ENCODE results near the gene SDSL.

Gene SDSL

DNA sequence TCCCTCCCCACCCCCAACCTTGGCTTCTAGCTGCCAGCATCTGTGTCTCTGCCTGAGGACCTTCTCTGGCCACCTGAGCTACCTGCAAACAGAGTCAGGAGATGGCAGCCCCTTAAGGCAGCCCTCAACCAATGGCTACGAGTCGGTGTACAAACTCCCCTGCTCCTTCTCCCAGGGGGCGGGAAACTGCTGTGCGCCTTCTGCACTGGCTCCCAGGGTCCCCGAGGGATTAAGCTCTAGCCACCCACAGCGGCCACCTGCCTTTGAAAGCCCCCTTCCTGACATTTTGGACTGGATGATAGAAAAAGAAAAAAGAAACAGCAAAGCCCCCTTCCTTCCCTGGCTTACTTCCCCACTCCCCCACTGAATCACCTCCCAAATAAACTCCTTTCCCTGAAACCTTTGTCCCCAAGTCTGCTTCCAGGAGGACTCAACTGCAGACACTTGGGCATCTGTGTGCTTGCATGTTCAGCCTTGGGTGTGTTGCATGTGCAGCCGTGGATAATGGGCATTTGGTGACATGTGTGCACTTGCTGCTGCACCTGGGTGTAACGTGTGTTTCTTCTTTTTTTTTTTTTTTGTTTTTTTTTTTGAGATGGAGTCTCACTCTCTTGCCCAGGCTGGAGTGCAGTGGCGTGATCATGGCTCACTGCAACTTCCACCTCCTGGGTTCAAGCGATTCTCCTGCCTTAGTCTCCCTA is 24.5 kb upstream of the SDSL start:
- DNase-seq: no peak

DNA sequence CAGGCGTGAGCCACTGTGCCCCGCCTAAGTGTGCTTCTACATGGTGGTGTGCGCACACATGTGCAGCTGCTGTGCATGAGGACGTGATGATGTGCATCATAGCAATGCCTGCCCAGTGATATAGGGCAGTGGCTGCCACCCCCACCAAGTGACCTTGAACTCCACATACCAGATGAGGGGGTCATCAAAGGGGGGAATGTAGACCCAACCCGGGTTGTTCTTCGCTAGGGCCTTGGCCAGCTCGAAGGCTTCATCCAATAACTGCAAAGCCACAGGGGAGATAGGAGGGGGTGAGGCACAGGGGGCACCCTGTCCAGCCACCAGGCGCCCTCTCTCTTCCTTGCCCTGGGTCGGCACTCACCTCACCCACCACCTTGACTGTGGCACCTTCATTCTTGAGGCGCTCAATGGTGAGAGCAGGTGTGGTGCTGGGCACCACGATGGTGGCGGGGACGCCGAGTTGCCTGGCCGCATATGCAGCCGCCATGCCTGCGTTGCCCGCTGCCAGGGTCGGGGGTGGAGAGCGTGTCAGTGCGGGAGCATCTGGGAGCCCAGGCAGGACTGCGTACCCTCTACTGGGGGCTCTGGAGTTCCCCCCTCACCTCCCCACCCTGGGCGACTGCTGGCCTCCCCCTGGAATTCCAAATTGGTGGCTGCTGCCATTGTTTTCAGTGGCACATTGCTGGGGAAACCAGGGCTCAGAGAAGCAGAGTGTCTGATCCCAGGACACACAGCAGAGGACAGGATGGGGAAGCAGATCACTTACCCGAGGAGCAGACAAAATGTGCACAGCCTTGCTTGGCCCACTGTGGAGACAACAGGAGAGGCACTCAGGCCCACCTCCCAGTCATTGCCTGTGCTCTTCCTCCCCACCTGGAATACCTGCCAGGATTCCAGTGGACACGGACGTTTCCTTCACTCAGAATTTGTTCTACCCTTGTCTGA is 23.6 kb upstream of the SDSL start:
- no peak for DNase-seq

DNA sequence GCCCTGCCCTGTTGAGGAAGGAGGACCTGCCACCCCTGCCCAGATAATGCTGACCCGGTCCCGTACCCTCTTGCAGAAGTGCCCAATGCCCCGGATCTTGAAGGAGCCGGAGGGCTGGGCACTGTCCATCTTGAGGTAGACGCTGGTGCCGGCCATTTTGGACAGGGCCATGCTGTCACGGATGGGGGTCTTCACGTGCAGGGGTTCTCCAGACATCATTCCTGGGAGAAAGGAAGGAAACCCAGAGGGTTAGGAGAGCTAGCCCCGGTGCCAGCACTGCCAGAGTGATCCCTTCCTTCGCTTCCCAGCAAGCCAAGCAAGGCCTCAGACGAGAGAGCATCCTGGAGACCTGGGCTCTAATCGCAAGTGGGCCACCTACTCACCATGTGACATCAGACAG is 22.7 kb upstream of the SDSL start:
- DNase-seq: no peak

DNA sequence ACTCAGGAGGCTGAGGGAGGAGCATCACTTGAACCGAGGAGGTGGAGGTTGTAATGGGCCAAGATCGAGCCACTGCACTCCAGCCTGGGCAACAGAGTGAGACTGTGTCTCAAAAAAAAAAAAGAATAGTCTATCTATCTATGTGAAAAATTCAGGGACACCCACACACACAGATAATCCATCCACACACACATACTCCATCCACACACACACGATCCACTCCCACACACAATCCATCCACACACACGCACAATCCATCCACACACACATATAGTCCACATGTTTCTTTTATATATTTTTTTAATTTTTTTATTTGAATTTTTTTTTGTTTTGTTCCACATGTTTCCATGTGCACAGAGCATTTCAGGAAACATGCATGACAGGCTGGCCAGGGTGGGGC is 21.8 kb upstream of the SDSL start:
- DNase-seq: no peak

DNA sequence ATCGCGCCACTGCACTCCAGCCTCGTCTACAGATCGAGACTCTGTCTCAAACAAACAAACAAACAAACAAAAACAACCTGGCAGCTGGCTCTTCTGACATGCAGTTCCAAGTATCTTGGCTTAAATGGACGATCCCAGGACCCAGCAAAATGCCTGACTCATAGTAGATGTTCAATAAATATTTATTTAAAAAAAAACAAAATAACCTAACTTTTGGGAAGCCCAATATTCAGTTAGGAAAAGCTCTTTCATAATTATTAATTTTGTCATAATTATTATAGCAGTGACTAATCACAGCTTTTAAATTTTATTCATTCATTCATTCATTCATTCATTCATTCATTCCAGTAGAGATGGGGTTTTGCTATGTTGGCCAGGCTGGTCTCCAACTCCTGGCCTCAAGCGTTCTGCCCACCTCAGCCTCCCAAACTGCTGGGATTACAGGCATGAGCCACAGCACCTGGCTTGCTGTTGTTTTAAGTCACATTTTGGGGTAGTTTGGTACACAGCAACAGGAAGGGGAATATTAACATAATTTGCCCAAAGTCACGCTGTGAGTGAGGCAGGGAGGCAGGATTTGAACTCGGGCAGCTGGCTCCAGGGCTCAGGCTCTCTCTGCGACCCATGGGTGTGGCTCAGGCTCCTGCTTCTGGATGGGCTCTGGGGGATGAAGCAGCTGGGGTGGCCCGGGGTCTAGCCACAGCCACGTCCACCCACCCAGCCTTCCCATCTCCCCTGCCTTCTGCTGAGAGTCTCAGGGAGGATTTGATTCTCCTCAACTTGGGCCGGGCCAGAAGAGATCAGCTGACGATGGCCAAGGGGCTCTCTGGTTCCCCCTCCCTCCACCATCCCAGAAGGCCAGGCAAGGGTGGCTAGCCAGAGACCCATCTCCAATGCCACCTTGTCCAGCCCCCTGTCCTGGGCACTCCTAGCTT is 20.8 kb upstream of the SDSL start:
- DNase-seq: no peak

DNA sequence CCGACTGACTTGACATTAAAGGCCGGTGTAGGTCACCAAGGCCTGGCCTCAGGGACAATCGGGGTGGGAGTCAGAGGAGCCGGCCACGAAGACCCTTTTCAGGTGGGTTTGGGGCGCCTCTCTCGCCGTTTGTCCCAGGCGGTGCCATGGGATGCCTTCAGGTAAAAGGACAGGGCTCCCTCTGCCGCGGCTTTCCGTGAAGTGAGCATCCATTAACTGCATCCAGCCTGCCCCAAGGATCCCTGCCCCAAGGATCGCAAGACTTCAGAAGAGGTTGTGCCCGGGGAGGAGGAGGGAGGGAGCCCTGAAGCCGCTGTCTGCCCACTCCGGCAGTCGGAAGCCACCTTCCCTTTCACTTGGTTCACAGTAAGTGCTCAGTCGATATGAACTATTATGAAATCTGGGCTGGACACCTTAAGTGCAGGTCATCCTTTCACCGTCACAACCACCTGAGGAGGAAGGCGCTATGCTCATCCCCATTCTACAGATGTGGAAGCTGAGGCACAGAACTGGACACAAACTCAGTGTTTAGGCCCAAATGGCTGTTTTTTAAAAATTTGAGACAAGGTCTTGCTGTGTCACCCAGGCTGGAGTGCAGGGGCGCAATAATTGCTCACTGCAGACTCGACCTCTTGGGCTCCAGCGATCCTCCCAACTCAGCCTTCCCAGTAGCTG is 19.5 kb upstream of the SDSL start:
- no peak for DNase-seq

DNA sequence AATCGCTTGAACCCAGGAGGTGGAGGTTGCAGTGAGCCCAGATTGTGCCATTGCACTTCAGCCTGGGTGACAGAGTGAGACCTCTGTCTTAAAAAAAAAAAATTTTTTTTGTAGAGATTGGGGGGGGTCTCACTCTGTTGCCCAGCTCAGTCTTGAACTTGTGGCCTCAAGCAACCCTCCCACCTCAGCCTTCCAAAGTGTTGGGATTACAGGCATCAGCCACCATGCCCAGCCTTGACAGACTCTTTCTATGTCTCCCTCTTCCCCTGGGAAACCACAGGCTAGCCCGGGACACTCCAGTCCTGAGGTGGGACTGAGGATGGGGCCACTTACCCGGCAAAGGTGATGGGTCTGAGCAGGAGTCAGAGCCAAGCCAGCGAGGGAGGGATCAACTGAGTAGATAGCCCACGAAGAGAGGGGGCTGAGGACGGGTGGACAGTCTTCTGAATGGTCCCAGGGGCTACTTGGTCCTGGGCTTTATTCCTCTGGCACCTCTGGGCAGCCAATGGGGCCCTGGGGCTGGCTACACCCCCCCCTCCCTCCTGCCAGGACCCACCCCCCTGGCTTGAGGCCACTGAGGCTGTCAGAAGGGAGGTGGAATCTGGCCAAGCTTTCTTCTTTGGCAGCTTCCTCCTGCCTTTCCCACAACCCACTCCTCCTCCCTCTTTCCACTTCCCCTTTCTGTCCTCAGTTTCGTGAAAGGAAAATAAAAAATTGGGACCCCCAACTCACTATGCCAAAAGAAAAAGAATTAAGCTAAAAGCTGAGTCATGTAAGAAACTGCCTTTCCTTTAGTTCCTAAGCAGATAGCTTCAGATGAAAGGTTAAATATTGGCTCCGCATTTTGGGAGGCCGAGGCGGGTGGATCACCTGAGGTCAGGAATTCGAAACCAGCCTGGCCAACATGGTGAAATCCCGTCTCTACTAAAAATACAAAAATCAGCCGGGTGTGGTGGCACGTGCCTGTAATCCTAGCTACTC is 18.5 kb upstream of the SDSL start, which contains the start of gene SDS:
Gene SDS (minus strand): TSS at position 453 of the 981 bp plus-strand sequence. CDS start 4,179 bp downstream, outside the sequence.
- DNase-seq: no peak

DNA sequence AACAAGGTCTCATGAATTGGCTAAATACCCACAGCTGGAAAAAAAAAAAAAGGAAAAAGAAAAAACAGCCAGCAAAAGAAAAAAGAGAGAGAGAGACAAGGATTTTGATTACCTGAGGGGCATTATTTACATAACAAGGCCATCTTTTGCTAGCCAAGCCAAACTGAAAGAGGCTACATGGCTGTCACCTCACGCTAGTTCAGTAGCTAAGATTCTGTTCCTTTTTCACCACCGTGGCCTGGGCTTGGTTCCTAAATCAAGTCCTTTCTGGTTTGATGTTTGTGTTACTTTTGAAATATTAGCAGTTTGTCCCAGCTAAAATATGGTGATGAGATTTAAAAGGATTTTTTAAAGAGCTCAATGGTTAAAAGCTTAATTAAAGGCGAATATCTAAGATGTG is 16.5 kb upstream of the SDSL start:
- DNase-seq: no peak

DNA sequence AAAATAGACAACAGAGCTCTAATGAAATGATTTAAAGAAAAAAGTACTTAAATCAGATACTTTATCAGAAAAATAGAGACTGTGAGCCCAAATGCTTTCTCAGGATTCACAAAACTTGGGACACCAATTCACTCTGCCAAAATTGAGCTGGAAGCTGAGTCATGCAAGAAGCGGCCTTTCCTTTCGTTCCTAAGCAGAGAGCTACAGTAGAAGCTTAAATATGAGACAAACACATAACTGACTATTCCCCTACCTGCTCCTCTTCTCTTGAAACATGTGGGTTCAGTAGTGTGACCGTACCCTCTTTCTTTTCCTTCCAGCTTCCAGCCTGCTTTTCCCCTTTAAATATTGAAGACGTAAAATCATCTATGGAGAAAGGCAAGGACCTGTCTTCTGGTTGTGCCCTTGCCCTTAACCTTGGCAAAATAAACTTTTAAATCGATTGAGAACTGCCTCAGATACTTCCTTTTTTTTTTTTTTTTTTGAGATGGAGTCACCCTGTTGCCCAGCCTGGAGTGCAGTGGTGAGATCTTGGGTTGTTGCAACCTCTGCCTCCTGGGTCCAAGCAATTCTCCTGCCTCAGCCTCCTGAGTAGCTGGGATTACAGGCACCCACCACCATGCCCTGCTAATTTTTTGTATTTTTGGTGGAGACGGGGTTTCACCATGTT is 14.1 kb upstream of the SDSL start:
- DNase-seq: no peak

DNA sequence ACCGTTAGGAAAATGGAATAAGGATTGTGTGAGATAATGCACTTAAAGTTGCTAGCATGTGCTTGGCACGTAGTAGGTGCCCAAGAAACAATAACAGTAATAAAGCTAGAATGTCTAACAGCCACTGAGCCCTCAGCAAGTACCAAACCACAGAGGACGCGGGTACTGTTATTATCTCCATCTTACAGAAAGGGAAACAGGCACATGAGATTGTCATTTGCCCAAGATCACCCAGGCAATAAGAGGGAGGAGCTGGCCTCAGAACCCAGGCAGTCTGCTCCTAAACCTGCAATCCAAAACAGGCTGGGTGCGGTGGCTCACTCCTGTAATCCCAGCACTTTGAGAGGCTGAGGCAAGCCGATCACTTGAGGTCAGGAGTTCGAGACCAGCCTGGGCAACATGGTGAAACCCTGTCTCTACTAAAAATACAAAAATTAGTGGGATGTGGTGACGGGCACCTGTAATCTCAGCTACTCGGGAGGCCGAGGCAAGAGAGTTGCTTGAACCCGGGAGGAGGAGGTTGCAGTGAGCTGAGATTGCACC is 13.4 kb upstream of the SDSL start:
- DNase-seq: no peak

DNA sequence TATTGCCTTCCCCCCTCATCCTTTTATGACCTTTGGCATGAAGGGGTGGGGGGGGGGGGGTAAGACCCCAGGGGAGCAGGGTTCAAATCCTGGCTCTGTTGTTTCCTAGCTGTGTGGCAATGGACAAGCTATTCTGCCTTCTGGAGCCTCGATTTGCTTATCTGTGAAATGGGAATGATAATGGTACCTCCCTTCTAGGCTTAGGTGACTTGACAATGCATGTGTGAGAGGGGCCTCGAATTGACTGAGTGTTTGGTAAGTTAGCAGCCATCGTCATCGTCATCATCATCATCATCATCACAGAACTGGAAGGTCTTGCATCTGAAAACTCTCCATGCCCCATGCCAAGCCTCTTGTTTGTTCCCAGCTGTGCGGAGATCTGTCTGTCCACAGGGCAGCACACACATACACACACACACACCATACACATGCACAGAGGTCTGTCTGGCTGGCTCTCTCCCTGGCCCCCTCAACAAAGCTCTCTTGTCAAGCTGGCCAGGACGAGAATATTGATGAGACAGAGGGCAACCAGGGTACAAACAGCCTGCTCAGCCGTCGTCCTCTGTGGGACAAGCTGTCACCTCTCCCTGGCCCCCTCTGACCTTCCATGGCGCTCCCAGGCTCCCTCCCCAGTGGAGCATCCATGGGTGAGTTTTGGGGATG is 12.6 kb upstream of the SDSL start:
- no peak for DNase-seq

DNA sequence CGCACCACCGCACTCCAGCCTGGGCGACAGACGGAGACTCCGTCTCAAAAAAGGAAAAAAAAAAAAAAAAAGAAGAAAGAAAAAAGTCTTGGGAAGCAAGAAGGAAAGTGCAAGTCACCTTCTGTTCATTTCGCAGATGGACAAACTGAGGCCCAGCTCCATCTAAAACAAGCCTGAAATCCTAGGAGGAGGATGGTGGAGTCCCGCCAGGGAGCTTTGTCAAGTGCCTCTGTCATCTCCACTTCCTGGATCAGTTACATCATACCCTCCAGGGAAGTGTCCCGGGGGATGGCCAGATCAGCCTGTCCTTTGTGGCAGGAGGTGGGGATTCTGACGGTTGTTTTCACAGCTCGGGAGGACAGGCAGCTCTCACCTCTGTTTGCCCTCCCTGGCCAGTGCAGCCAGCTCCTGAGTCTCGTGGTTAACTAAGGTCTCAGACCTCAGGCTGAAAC is 8.7 kb upstream of the SDSL start:
- DNase-seq: no peak

DNA sequence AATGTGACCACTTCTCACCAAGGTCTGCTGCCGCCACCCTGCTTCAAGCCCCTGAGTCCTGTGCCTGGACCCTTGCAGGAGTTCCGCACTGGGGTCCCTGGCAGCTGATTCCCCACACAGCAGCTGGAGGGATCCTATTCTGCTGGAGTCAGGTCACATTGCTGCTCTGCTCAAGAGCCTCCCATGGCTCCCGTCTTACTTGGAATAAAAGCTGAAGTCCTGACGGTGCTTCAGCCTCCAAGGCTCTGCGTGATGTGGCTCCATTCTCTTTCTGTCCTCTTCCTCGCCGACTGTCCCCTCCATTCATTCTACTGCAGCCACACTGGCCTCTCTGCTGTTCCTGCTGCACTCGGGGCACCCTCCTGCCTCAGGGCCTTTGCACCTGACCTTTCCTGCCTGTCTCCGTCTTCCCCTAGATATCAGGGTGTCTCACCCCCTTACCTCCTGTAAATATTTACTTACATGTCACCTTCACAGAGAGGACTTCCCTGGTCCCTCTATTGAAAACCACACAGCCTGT is 7.6 kb upstream of the SDSL start:
- DNase-seq: no peak

DNA sequence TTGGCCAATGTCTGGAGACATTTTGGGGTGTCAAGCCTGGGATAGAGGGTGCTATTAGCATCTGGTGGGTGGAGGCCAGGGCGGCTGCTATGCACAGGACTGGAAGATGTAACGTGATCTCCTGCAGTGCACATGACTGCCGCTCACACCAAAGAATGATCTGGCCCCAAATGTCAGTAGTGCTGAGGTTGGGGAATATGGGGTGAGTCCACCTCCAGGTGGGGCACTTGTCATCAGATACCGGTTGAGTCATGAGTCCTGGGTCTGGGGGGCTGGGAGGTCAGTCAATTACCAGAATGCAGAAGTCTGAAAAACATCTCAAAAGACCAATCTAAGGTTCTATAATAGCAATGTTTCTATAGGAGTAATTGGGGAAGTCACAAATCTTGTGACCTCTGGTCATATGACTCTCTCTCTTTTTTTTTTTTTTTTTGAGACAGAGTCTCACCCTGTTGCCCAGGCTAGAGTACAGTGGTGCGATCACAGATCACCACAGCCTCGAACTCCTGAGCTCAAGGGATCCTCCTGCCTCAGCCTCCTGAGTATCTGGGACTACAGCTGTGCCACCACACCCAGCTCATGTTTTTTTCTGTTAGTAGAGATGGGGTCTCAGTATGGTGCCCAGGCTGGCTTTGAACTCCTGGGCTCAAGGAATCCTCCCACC is 6.0 kb upstream of the SDSL start:
- no peak for DNase-seq

DNA sequence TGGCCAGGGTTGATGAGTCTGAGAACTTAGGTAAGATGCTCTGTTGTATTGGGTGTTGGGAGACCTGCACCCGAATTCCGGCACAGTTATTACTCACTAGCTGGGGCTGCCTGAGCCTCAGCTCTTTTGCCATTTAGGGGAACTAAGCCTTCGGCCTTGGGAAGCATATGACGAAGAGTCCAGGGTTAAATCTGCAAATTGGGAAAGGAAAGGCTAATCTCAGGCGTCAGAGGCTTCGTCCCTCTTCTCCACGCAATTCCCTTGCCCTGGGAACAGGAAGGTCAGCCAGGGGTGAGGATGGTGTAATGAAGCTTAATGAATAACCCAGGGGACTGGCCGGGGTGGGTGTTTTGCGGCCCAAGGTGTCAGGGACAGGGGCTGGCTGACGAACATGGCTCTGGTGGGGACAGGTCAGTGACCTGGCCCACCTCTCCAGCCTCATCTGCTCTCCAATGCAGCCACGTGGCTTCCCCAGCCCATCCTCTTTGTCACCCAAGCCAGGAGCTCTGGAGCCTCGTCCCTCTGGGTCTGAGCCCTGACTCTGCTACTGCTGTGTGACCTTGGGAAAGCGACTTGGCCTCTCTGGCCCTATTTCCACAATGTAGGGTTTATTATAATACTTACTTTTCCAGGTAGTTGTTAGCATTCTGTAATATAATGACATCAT is 3.8 kb upstream of the SDSL start:
- no peak for DNase-seq

DNA sequence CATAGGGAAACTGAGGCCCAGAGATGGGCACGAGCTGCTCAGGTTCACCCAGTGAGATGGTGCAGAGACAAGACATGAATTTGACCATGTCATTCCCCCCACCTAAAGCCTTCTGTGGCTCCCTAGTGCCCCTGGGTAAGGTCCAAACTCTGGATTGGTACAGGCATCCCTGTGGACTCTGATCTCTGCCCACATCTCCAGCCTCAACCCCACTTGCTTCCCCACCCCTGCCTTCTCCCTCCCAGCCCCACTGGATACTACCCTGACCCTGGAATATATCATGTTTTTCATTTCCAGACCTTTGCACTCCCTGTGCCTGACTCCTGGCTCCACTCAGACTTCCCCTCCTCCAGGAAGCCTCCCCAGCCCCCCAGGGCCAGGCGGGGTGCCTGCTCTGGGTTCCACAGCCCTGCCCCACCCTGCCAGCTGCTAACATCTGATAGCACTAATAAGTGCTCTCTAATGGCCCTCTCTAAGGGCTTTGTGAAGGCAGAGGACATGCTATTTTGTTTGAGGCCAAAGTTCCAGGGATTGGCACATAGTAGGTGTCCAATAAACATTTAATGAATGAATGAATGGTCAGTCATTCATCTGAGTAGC is 1.1 kb upstream of the SDSL start:
- DNase-seq: no peak

DNA sequence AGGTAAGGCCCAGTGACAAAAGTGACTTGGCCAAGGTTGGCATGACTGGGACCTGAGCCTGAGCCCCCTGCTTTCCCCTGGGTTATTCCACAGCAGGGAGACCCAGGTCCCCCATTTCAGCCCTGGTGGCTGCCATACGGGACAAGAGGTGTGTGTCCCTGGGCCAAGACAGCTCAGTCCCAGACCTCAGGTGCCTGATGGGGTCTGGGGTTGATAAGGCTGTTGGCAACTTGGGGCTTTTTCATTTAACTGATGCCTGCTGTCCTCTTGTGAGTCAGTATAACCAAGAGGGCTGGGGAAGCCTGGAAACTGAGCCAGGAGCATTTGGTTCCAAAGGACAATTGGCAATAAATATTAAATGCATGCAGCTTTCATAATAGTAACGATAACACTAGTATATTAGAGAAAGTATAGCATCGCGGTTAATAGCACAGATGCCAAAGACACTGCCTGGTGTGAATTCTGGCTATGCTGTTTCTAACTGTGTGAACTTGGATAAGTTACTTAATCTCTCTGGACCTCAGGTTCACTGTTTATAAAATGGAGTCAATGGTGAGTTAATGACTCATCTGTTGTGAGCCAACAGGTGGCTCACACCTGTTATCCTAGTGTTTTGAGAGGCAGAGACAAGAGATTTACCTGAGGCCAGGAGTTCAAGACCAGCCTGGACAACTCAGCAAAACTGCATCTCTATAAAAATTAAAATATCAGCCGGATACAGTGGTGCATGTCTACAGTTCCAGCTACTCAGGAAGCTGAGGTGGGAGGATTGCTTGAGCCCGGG is 898 bp downstream of the SDSL start:
- DNase-seq: no peak

Measured in stimulated activated naive CD4-positive, alpha-beta T cell (primary cell).